Colonic mucosa (tissue), 4 donors: Measurements from ENCODE around the gene SELENON. TPM values are rescaled to one million over a fixed set of nuclear protein-coding genes. Genes with fewer than 3 reads are reported as not detected.

Source experiments
- DNase-seq: peaks from one replicate; pipeline ENCODE4 v3.0.0-alpha.2; 2020
- H3K27ac ChIP-seq: fragments of 200-600 bp; one replicate; pipeline ENCODE4 v1.8.0; 2021
- H3K27me3 ChIP-seq: fragments of 200-600 bp; one replicate; pipeline ENCODE4 v1.8.0; 2021
- H3K36me3 ChIP-seq: fragments of 200-600 bp; one replicate; pipeline ENCODE4 v1.8.0; 2021
- H3K4me1 ChIP-seq: fragments of 200-600 bp; one replicate; pipeline ENCODE4 v1.8.0; 2021; ENCODE audit warnings: mild to moderate bottlenecking
- H3K4me3 ChIP-seq: fragments of 200-600 bp; one replicate; pipeline ENCODE4 v1.8.0; 2021
- H3K9ac ChIP-seq, 2 donors: one replicate each; pipeline ENCODE4 v1.7.0; 2013; ENCODE audit warnings: control low read depth in 2 of 2, low read depth in 2 of 2, low read length in 2 of 2
- H3K9me3 ChIP-seq: fragments of 200-600 bp; one replicate; pipeline ENCODE4 v1.8.0; 2021
- CTCF ChIP-seq: fragments of 200-600 bp; IDR thresholded peaks from one replicate; pipeline ENCODE4 v1.8.0; 2022; ENCODE audit warnings: antibody characterized with exemption, mild to moderate bottlenecking
- intact Hi-C: fragments of 100-400 bp; cut with DNase I; formaldehyde crosslinking; loops from one replicate; pipeline ENCODE4 v1.14.1; 2022
- total RNA-seq, 2 donors: library from RNA; stranded (reverse); fragmentation: NEBNext Ultra II Directional in 1 of 2; extraction: Animal tissue kit (Norgen Biotek cat#: 25700) in 1 of 2; gene quantifications; one replicate each; pipeline ENCODE4 v1.2.1, GENCODE V29; 2021
- donor health status: healthy.
- donor health status: DM: no; HTN: no; CAD: no.
- donor health status: DM: no; HTN: no; CAD: no.

SELENON gene
- total RNA-seq, 2 donors from 2014 or later, result 39.6 to 43.3 TPM

- TF ChIP-seq CTCF, result no peak
- no peaks in the 10 kb centered on the region for H3K27me3 ChIP-seq
- intact Hi-C loops, result loop anchor here (10.0 kb wide), 1 partner anchor 281 kb away; no protein-coding TSS in a partner anchor
- no peak overlapping the region for H3K27ac ChIP-seq
- H3K4me3 ChIP-seq, result no peak overlapping the region
- no peak for DNase-seq
- H3K9ac ChIP-seq, result no peak overlapping the region
- H3K4me1 ChIP-seq, result no peaks in the 10 kb centered on the region
- no peaks in the 10 kb centered on the region for H3K9me3 ChIP-seq
- no peaks in the 10 kb centered on the region for H3K36me3 ChIP-seq
Observed at GRCh38 chr1:25805863-25806225, 5.9 kb downstream of the SELENON start.

GRCh38 chr1:25806418-25806817 lies 6.4 kb downstream of the SELENON start:
- no peaks in the 10 kb centered on the region for H3K9me3 ChIP-seq
- DNase-seq, result no peak
- no peaks in the 10 kb centered on the region for H3K36me3 ChIP-seq
- H3K27ac ChIP-seq, result no peak overlapping the region
- intact Hi-C loops, result loop anchor here (10.0 kb wide), 1 partner anchor 282 kb away; no protein-coding TSS in a partner anchor
- no peak for TF ChIP-seq CTCF
- no peak overlapping the region for H3K9ac ChIP-seq
- H3K4me1 ChIP-seq, result no peaks in the 10 kb centered on the region
- no peak overlapping the region for H3K4me3 ChIP-seq
- no peaks in the 10 kb centered on the region for H3K27me3 ChIP-seq

DNA sequence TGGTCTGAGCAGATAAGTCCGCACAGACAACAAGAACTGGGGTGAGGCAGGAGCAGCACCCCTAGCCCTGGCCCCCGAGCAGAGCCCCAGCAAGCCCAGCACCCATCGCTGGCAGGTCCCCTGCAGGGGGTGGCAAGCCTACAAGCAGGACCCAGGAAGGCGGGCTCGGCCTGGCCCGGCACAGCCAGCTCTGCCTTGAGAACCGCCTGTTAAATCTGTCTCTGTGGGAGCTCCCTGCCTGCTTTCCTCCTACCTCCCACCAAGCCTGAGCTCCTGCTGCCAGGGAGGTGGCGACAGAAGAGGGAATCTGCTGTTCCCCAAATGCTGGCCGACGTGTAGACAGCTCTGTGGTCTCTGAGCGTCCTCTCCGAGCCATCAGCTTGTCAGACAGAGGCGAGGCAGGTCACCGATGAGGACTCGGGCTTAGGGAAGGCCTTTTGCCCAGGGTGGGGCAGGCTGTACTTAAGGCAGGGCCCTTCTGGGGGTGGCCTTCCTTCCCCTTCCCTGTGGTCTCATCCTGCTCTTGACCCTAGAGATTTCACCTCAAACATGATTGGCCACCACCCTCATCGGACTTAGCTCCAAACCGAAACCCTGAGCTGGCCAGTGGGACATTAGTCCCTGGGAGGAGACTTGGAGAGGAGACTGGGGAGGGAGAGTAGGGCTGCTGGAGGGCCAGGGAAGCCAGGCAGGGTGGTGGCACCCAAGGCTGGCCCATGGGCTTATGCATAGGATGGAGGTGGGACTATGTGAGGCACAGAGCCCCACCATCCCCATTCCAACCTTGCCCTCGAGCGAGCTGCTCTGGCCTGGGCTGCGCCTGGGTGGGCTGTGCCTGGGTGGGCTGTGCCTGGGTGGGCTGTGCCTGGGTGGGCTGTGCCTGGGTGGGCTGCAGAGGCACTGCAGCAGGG lies 7.7 kb downstream of the SELENON start:
- Histone ChIP-seq H3K4me3 (no peak overlapping the region), H3K36me3 (no peaks in the 10 kb centered on the region), H3K9ac (no peak overlapping the region), H3K9me3 (no peaks in the 10 kb centered on the region), H3K4me1 (no peaks in the 10 kb centered on the region), H3K27ac (no peak overlapping the region), H3K27me3 (no peaks in the 10 kb centered on the region)
- no peak for DNase-seq
- TF ChIP-seq CTCF, result no peak
- intact Hi-C loops, result loop anchor here (10.0 kb wide), 1 partner anchor 283 kb away; no protein-coding TSS in a partner anchor

DNA sequence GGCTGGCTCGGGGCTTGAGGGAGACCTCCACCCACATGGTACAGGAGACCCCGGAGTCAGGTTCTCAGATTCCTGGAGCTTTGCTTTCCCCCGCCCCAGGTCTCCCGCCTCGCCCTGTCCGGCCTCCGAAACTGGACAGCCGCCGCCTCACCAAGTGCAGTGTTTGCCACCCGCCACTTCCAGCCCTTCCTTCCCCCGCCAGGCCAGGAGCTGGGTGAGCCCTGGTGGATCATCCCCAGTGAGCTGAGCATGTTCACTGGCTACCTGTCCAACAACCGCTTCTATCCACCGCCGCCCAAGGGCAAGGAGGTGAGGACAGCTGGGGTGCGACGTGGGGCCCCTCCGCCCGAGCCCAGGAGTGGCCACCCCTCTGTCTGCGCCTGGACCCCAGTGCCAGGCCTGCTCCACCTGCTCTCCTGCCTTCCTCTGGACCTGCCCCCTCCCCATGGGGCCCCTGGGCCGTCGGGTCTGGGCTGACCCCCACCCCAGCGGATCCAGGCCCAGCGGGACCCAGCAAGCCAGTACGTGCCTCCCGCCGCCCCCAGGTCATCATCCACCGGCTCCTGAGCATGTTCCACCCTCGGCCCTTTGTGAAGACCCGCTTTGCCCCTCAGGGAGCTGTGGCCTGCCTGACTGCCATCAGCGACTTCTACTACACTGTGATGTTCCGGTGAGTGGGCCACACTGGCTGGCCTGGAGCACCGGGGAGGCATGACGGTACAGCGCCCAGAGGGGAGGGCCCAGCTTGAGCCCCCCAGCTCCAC lies 8.7 kb downstream of the SELENON start:
- intact Hi-C loops, result loop anchor here (10.0 kb wide), 1 partner anchor 284 kb away; no protein-coding TSS in a partner anchor
- Histone ChIP-seq H3K27me3 (no peaks in the 10 kb centered on the region), H3K4me1 (no peaks in the 10 kb centered on the region), H3K27ac (no peak overlapping the region), H3K36me3 (no peaks in the 10 kb centered on the region), H3K9me3 (no peaks in the 10 kb centered on the region), H3K9ac (no peak overlapping the region), H3K4me3 (no peak overlapping the region)
- DNase-seq, result no peak
- TF ChIP-seq CTCF, result no peak

- no peak overlapping the region for H3K27ac ChIP-seq
- H3K9ac ChIP-seq, result no peak overlapping the region
- H3K36me3 ChIP-seq, result no peaks in the 10 kb centered on the region
- no peak overlapping the region for H3K4me3 ChIP-seq
- DNase-seq, result no peak
- TF ChIP-seq CTCF, result no peak
- H3K4me1 ChIP-seq, result no peaks in the 10 kb centered on the region
- H3K9me3 ChIP-seq, result no peaks in the 10 kb centered on the region
- intact Hi-C loops, result loop anchor here (10.0 kb wide), 1 partner anchor 285 kb away; no protein-coding TSS in a partner anchor
- no peaks in the 10 kb centered on the region for H3K27me3 ChIP-seq
Observed at GRCh38 chr1:25809283-25809926, 9.4 kb downstream of the SELENON start.
